Head of caudate nucleus (tissue), 42 donors: Measurements from ENCODE around the gene BRAF.
"Not testable (repeated sequence)": the region's sequence is repeated elsewhere in the genome, so short reads cannot be mapped to it uniquely, and the experiment has no call there.

Experiments used
- DNase-seq, 42 donors: peaks; one replicate each; pipeline versions ENCODE4 v3.0.0 to v3.0.0-alpha.2; 2020 to 2021; ENCODE audit warnings: mixed read lengths in 7 of 42
- intact Hi-C: fragments of 100-400 bp; cut with DNase I; formaldehyde crosslinking; loops from one replicate; pipeline ENCODE4 v1.15.0; 2022

The BRAF gene

GRCh38 chr7:140738280-140738679 is 186.4 kb downstream of the BRAF start:
- intact Hi-C loops: no loop called here
- no peak for DNase-seq

- intact Hi-C loops: no loop called here
Measured at GRCh38 chr7:140734729-140735128, 190.0 kb downstream of the BRAF start.

GRCh38 chr7:140734096-140734495 is 190.6 kb downstream of the BRAF start:
- intact Hi-C loops: no loop called here
- DNase-seq: no peak

More at GRCh38 chr7:140734729-140735128, 190.0 kb downstream of the BRAF start:
- no peak for DNase-seq

- DNase-seq: no peak
- intact Hi-C loops: no loop called here
Measured at GRCh38 chr7:140732416-140732815, 192.3 kb downstream of the BRAF start.

GRCh38 chr7:140726281-140726680 is 198.4 kb downstream of the BRAF start:
- intact Hi-C loops: no loop called here
- DNase-seq: no peak

- DNase-seq: no peak
- intact Hi-C loops: no loop called here
Measured at GRCh38 chr7:140724706-140725105, 200.0 kb downstream of the BRAF start.

GRCh38 chr7:140723574-140723973 is 201.2 kb downstream of the BRAF start:
- intact Hi-C loops: no loop called here
- DNase-seq: no peak

- DNase-seq: no peak
- intact Hi-C loops: no loop called here
Measured at GRCh38 chr7:140723006-140723405, 201.7 kb downstream of the BRAF start.

GRCh38 chr7:140722254-140722653 is 202.5 kb downstream of the BRAF start:
- intact Hi-C loops: no loop called here
- no peak for DNase-seq

- intact Hi-C loops: no loop called here
- DNase-seq: no peak
Measured at GRCh38 chr7:140719721-140720120, 205.0 kb downstream of the BRAF start.

GRCh38 chr7:140714331-140715040 is 210.2 kb downstream of the BRAF start:
- DNase-seq: no peak
- intact Hi-C loops: no loop called here

- intact Hi-C loops, DNase-seq: not testable (repeated sequence)
Measured at GRCh38 chr7:140712392-140712791, 212.3 kb downstream of the BRAF start.

- intact Hi-C loops, DNase-seq: not testable (repeated sequence)
Measured at GRCh38 chr7:140708764-140709163, 216.0 kb downstream of the BRAF start.

GRCh38 chr7:140707132-140707531 is 217.6 kb downstream of the BRAF start:
- intact Hi-C loops: no loop called here
- DNase-seq: no peak

- intact Hi-C loops: no loop called here
- no peak for DNase-seq
Measured at GRCh38 chr7:140704205-140704604, 220.5 kb downstream of the BRAF start.

GRCh38 chr7:140702774-140703173 is 222.0 kb downstream of the BRAF start:
- intact Hi-C loops: no loop called here

GRCh38 chr7:140698477-140698876 is 226.3 kb downstream of the BRAF start:
- peak in 2 of 42 donors; percentile 8 to 43 for DNase-seq
- intact Hi-C loops: no loop called here

More at GRCh38 chr7:140702774-140703173, 222.0 kb downstream of the BRAF start:
- peak in 1 of 42 donors; percentile 33 for DNase-seq

GRCh38 chr7:140697447-140698143 is 227.1 kb downstream of the BRAF start:
- no peak for DNase-seq
- intact Hi-C loops: loop anchor here (2.0 kb wide), 1 partner anchor 23 kb away; no protein-coding TSS in a partner anchor

- intact Hi-C loops: loop anchor here (2.0 kb wide), 1 partner anchor 22 kb away; no protein-coding TSS in a partner anchor
- peak in 41 of 42 donors; percentile 72 to 93 (median 86) for DNase-seq
Measured at GRCh38 chr7:140696680-140697446, 227.9 kb downstream of the BRAF start, which contains the start of gene NDUFB2. Gene NDUFB2 (plus strand): TSS chr7:140696708. CDS start chr7:140696745, 37 bp downstream.
